ENCODE data around the gene TEKT4. TPM values are rescaled to one million over a fixed set of nuclear protein-coding genes. Genes with fewer than 3 reads are reported as not detected.
"Not testable (repeated sequence)": the region's sequence is repeated elsewhere in the genome, so short reads cannot be mapped to it uniquely, and the experiment has no call there.

The TEKT4 gene
- polyA plus RNA-seq (2013, experiment 1 of 2), result not detected
- 0.04 TPM for polyA plus RNA-seq (2013, experiment 2 of 2)

- Histone ChIP-seq H2BK5ac (ENCODE audit: low read length) (no peak within 1 kb of the TSS), H3K4me3 (ENCODE audit: low read length) (no peak within 1 kb of the TSS), H3K36me3 (ENCODE audit: control insufficient read depth, insufficient read depth, low read length) (no peaks in the 10 kb centered on the region), H3K79me1 (ENCODE audit: low read length) (no peaks in the 10 kb centered on the region), H3K27ac (ENCODE audit: low read depth, low read length) (no peak within 1 kb of the TSS), H2AK5ac (ENCODE audit: low read length) (no peak within 1 kb of the TSS), H3K18ac (ENCODE audit: low read length) (no peak within 1 kb of the TSS), H3K4me2 (ENCODE audit: low read length) (no peak within 1 kb of the TSS), H4K8ac (ENCODE audit: low read depth, low read length) (no peak within 1 kb of the TSS), H3K23ac (ENCODE audit: low read length) (no peak within 1 kb of the TSS), H3K9ac (ENCODE audit: low read length) (no peak within 1 kb of the TSS), H2BK120ac (ENCODE audit: low read depth, low read length) (no peak within 1 kb of the TSS), H3K4ac (ENCODE audit: low read depth, low read length) (no peak within 1 kb of the TSS), H2BK15ac (replicated peaks; ENCODE audit: low read depth) (no peak within 1 kb of the TSS), H3K79me2 (ENCODE audit: control insufficient read depth, insufficient read depth, low read length) (no peaks in the 10 kb centered on the region), H4K5ac (ENCODE audit: low read length) (no peak within 1 kb of the TSS), H3K27me3 (ENCODE audit: insufficient read depth, low read length, poor library complexity) (no peaks in the 10 kb centered on the region), H3K56ac (ENCODE audit: low read length) (no peak within 1 kb of the TSS), H3K4me1 (ENCODE audit: control insufficient read depth, low read depth, low read length) (no peaks in the 10 kb centered on the region)
- WGBS (ENCODE audit: extremely low coverage, insufficient coverage, low lambda C conversion rate), result no CpG with 5 or more reads among the region's 59 CpGs
- peak; percentile 66 for DNase-seq
Observed at GRCh38 chr2:94871226-94872087, at the start of gene TEKT4. TEKT4 (plus strand) TSS chr2:94871430; CDS start chr2:94871580, 150 bp downstream.

- not testable (repeated sequence) for H3K4me2 ChIP-seq (ENCODE audit: low read length); H3K27me3 ChIP-seq (ENCODE audit: insufficient read depth, low read length, poor library complexity); H3K79me1 ChIP-seq (ENCODE audit: low read length); H3K23ac ChIP-seq (ENCODE audit: low read length); DNase-seq; H2AK5ac ChIP-seq (ENCODE audit: low read length); H3K18ac ChIP-seq (ENCODE audit: low read length); H2BK5ac ChIP-seq (ENCODE audit: low read length); H3K4ac ChIP-seq (ENCODE audit: low read depth, low read length); H3K9ac ChIP-seq (ENCODE audit: low read length); H3K56ac ChIP-seq (ENCODE audit: low read length); H3K36me3 ChIP-seq (ENCODE audit: control insufficient read depth, insufficient read depth, low read length); H3K4me3 ChIP-seq (ENCODE audit: low read length); H2BK15ac ChIP-seq (replicated peaks; ENCODE audit: low read depth); H4K8ac ChIP-seq (ENCODE audit: low read depth, low read length); H2BK120ac ChIP-seq (ENCODE audit: low read depth, low read length); H3K27ac ChIP-seq (ENCODE audit: low read depth, low read length); H4K5ac ChIP-seq (ENCODE audit: low read length); H3K79me2 ChIP-seq (ENCODE audit: control insufficient read depth, insufficient read depth, low read length); H3K4me1 ChIP-seq (ENCODE audit: control insufficient read depth, low read depth, low read length)
- WGBS (ENCODE audit: extremely low coverage, insufficient coverage, low lambda C conversion rate), result no CpG with 5 or more reads among the region's 2 CpGs
Observed at GRCh38 chr2:94839224-94839623, 32.0 kb upstream of the TEKT4 start.

GRCh38 chr2:94856856-94857255 is 14.4 kb upstream of the TEKT4 start:
- DNase-seq; H4K8ac ChIP-seq (ENCODE audit: low read depth, low read length); H3K27me3 ChIP-seq (ENCODE audit: insufficient read depth, low read length, poor library complexity); H3K4me2 ChIP-seq (ENCODE audit: low read length); H2BK15ac ChIP-seq (replicated peaks; ENCODE audit: low read depth); H3K4ac ChIP-seq (ENCODE audit: low read depth, low read length); H3K9ac ChIP-seq (ENCODE audit: low read length); H3K27ac ChIP-seq (ENCODE audit: low read depth, low read length); H2BK120ac ChIP-seq (ENCODE audit: low read depth, low read length); H3K18ac ChIP-seq (ENCODE audit: low read length); H3K79me2 ChIP-seq (ENCODE audit: control insufficient read depth, insufficient read depth, low read length); H3K4me1 ChIP-seq (ENCODE audit: control insufficient read depth, low read depth, low read length); H3K56ac ChIP-seq (ENCODE audit: low read length); H2BK5ac ChIP-seq (ENCODE audit: low read length); H3K79me1 ChIP-seq (ENCODE audit: low read length); H4K5ac ChIP-seq (ENCODE audit: low read length); H3K23ac ChIP-seq (ENCODE audit: low read length); H3K4me3 ChIP-seq (ENCODE audit: low read length); H3K36me3 ChIP-seq (ENCODE audit: control insufficient read depth, insufficient read depth, low read length); H2AK5ac ChIP-seq (ENCODE audit: low read length): not testable (repeated sequence)
- no CpG with 5 or more reads among the region's 35 CpGs for WGBS (ENCODE audit: extremely low coverage, insufficient coverage, low lambda C conversion rate)

- H4K5ac ChIP-seq (ENCODE audit: low read length); H4K8ac ChIP-seq (ENCODE audit: low read depth, low read length); H3K36me3 ChIP-seq (ENCODE audit: control insufficient read depth, insufficient read depth, low read length); H3K9ac ChIP-seq (ENCODE audit: low read length); H3K4ac ChIP-seq (ENCODE audit: low read depth, low read length); H2AK5ac ChIP-seq (ENCODE audit: low read length); H2BK15ac ChIP-seq (replicated peaks; ENCODE audit: low read depth); H2BK120ac ChIP-seq (ENCODE audit: low read depth, low read length); H3K27ac ChIP-seq (ENCODE audit: low read depth, low read length); H2BK5ac ChIP-seq (ENCODE audit: low read length); H3K27me3 ChIP-seq (ENCODE audit: insufficient read depth, low read length, poor library complexity); H3K79me1 ChIP-seq (ENCODE audit: low read length); H3K4me3 ChIP-seq (ENCODE audit: low read length); H3K56ac ChIP-seq (ENCODE audit: low read length); H3K4me1 ChIP-seq (ENCODE audit: control insufficient read depth, low read depth, low read length); H3K4me2 ChIP-seq (ENCODE audit: low read length); H3K23ac ChIP-seq (ENCODE audit: low read length); H3K18ac ChIP-seq (ENCODE audit: low read length); H3K79me2 ChIP-seq (ENCODE audit: control insufficient read depth, insufficient read depth, low read length): not testable (repeated sequence)
- no CpG with 5 or more reads among the region's 58 CpGs for WGBS (ENCODE audit: extremely low coverage, insufficient coverage, low lambda C conversion rate)
- peak; percentile 67 for DNase-seq
Observed at GRCh38 chr2:94857367-94858162, 13.7 kb upstream of the TEKT4 start.

GRCh38 chr2:94858163-94858888 is 12.9 kb upstream of the TEKT4 start:
- H3K36me3 ChIP-seq (ENCODE audit: control insufficient read depth, insufficient read depth, low read length); H3K4me3 ChIP-seq (ENCODE audit: low read length); H3K27me3 ChIP-seq (ENCODE audit: insufficient read depth, low read length, poor library complexity); H2BK15ac ChIP-seq (replicated peaks; ENCODE audit: low read depth); H3K79me1 ChIP-seq (ENCODE audit: low read length); H3K27ac ChIP-seq (ENCODE audit: low read depth, low read length); H4K5ac ChIP-seq (ENCODE audit: low read length); DNase-seq; H3K9ac ChIP-seq (ENCODE audit: low read length); H3K23ac ChIP-seq (ENCODE audit: low read length); H3K4ac ChIP-seq (ENCODE audit: low read depth, low read length); H2BK120ac ChIP-seq (ENCODE audit: low read depth, low read length); H2BK5ac ChIP-seq (ENCODE audit: low read length); H4K8ac ChIP-seq (ENCODE audit: low read depth, low read length); H3K79me2 ChIP-seq (ENCODE audit: control insufficient read depth, insufficient read depth, low read length); H3K18ac ChIP-seq (ENCODE audit: low read length); H2AK5ac ChIP-seq (ENCODE audit: low read length); H3K56ac ChIP-seq (ENCODE audit: low read length); H3K4me2 ChIP-seq (ENCODE audit: low read length); H3K4me1 ChIP-seq (ENCODE audit: control insufficient read depth, low read depth, low read length): not testable (repeated sequence)
- WGBS (ENCODE audit: extremely low coverage, insufficient coverage, low lambda C conversion rate), result no CpG with 5 or more reads among the region's 38 CpGs

Data from mesendoderm (in vitro differentiated cells).